Gastroesophageal sphincter (tissue), 4 donors: ENCODE results near the gene SVBP. TPM values are rescaled to one million over a fixed set of nuclear protein-coding genes. Genes with fewer than 3 reads are reported as not detected.

Experiments used
- ATAC-seq: fragments of 150-250 bp; one replicate; pipeline ENCODE4 v1.9.1; 2016; ENCODE audit warnings: mild to moderate bottlenecking, moderate library complexity
- H3K27ac ChIP-seq, 4 donors: fragments of 200-600 bp; sonication (generic) in 3 of 4; 1 replicate in 3 of 4; 2 replicates in 1 of 4; pipeline ENCODE4 v1.5.1; 2016 to 2019
- H3K27me3 ChIP-seq: fragments of 200-600 bp; sonication (generic); one replicate; pipeline ENCODE4 v1.5.1; 2019
- H3K36me3 ChIP-seq, 2 donors: fragments of 200-600 bp; sonication (generic); one replicate each; pipeline ENCODE4 v1.5.1; 2019; ENCODE audit warnings: control low read depth in 1 of 2
- H3K4me1 ChIP-seq, 3 donors: fragments of 200-600 bp; sonication (generic); 1 replicate in 2 of 3; 2 replicates in 1 of 3; pipeline ENCODE4 v1.5.1; 2016 to 2019; ENCODE audit warnings: control low read depth in 2 of 3
- H3K4me3 ChIP-seq, 2 donors: fragments of 200-600 bp; sonication (generic); one replicate each; pipeline ENCODE4 v1.5.1; 2019; ENCODE audit warnings: mild to moderate bottlenecking in 1 of 2, moderate library complexity in 1 of 2
- H3K9me3 ChIP-seq, 3 donors: fragments of 200-600 bp; sonication (generic); one replicate each; pipeline ENCODE4 v1.5.1; 2017 to 2019; ENCODE audit warnings: control low read depth in 2 of 3
- CTCF ChIP-seq, 4 experiments: fragments of 200-600 bp in 2 of 4; fragments of 450-650 bp in 2 of 4; sonication (generic) in 1 of 4; IDR thresholded peaks; one replicate each; pipeline ENCODE4 v1.5.1; 2017 to 2019; ENCODE audit warnings: antibody characterized with exemption in 4 of 4, mild to moderate bottlenecking in 2 of 4, moderate library complexity in 2 of 4
- EP300 ChIP-seq: sonication (generic); formaldehyde crosslinking; IDR thresholded peaks from one replicate; pipeline ENCODE4 v1.6.1; 2017; ENCODE audit warnings: antibody characterized with exemption, mild to moderate bottlenecking
- POLR2A ChIP-seq, 2 donors: fragments of 450-650 bp; IDR thresholded peaks; one replicate each; pipeline ENCODE4 v1.6.1; 2017; ENCODE audit warnings: antibody characterized with exemption in 2 of 2, mild to moderate bottlenecking in 2 of 2, moderate library complexity in 1 of 2
- POLR2AphosphoS5 ChIP-seq: sonication (generic); formaldehyde crosslinking; IDR thresholded peaks from one replicate; pipeline ENCODE4 v1.6.1; 2017; ENCODE audit warnings: antibody characterized with exemption
- WGBS, 2 donors: methylation state at CpG; one replicate each; pipeline ENCODE4 v1.1.5; 2018; ENCODE audit warnings: low coverage in 1 of 2; 5-methylcytosine and 5-hydroxymethylcytosine counted together
- total RNA-seq, 4 donors: library from RNA; depleted of rRNA; stranded (reverse); fragments of >200 nt; gene quantifications; one replicate each; pipeline ENCODE4 v1.1.0, GENCODE V29; 2016

The SVBP gene
- total RNA-seq, 4 donors from 2014 or later = 21.3 to 36.5 (median 22.6) TPM

DNA sequence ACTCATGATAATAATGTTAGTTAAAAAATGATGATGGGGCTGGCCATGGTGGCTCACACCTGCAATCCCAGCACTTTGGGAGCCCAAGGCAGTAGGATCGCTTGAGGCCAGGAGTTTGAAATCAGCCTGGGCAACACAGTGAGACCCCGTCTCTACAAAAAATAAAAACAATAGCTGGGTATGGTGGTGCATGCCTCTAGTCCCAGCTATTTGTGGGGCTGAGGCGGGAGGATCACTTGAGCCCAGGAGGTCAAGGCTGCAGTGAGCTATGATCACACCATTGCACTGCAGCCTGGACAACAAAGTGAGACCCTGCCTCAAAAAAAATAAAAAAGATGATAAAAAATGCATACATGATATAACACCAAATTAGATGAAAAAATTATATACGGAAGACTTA is 55.6 kb downstream of the SVBP start:
- ATAC-seq = no peak
- Histone ChIP-seq H3K9me3 (no peaks in the 10 kb centered on the region), H3K36me3 (peaks cover 0 to 57% of the 10 kb centered on the region in 2 donors), H3K4me1 (peaks cover 0 to 31% (median 7%) of the 10 kb centered on the region in 3 donors), H3K27me3 (no peaks in the 10 kb centered on the region), H3K27ac (no peak overlapping the region), H3K4me3 (no peak overlapping the region)
- WGBS, 2 donors = 88 to 89% methylated on average over 3 to 4 of the region's 4 CpGs
- TF ChIP-seq EP300 (no peak), POLR2AphosphoS5 (no peak), POLR2A (IDR thresholded peaks at IDR 0.05) (no peak), CTCF (IDR thresholded peaks at IDR 0.05) (no peak)

GRCh38 chr1:42759114-42759513 is 58.1 kb downstream of the SVBP start:
- no peak overlapping the region for H3K27ac ChIP-seq

GRCh38 chr1:42758641-42759040 is 58.6 kb downstream of the SVBP start:
- Histone ChIP-seq H3K27ac (no peak overlapping the region), H3K36me3 (peaks cover 0 to 86% of the 10 kb centered on the region in 2 donors), H3K4me1 (peaks cover 0 to 9% (median 0%) of the 10 kb centered on the region in 3 donors), H3K4me3 (no peak overlapping the region), H3K9me3 (no peaks in the 10 kb centered on the region), H3K27me3 (no peaks in the 10 kb centered on the region)
- TF ChIP-seq POLR2A (IDR thresholded peaks at IDR 0.05) (no peak), EP300 (no peak), POLR2AphosphoS5 (no peak), CTCF (IDR thresholded peaks at IDR 0.05) (no peak)
- 68 to 83% methylated on average over 3 of the region's 3 CpGs for WGBS, 2 donors
- ATAC-seq = no peak

More at GRCh38 chr1:42759114-42759513, 58.1 kb downstream of the SVBP start:
- ATAC-seq = no peak
- TF ChIP-seq POLR2A (IDR thresholded peaks at IDR 0.05) (no peak), POLR2AphosphoS5 (no peak), EP300 (no peak), CTCF (IDR thresholded peaks at IDR 0.05) (no peak)
- Histone ChIP-seq H3K4me1 (peaks cover 0 to 13% (median 0%) of the 10 kb centered on the region in 3 donors), H3K36me3 (peaks cover 0 to 82% of the 10 kb centered on the region in 2 donors), H3K4me3 (no peak overlapping the region), H3K9me3 (no peaks in the 10 kb centered on the region), H3K27me3 (no peaks in the 10 kb centered on the region)
- 18 to 83% methylated on average over 2 to 5 of the region's 9 CpGs for WGBS, 2 donors

- Histone ChIP-seq H3K27ac (no peak overlapping the region), H3K27me3 (no peaks in the 10 kb centered on the region), H3K4me3 (no peak overlapping the region), H3K36me3 (peaks cover 0 to 94% of the 10 kb centered on the region in 2 donors), H3K4me1 (peaks cover 0 to 8% (median 0%) of the 10 kb centered on the region in 3 donors), H3K9me3 (no peaks in the 10 kb centered on the region)
- ATAC-seq = no peak
- TF ChIP-seq EP300 (no peak), CTCF (IDR thresholded peaks at IDR 0.05) (no peak), POLR2AphosphoS5 (no peak), POLR2A (IDR thresholded peaks at IDR 0.05) (no peak)
Observed at GRCh38 chr1:42757892-42758275, 59.3 kb downstream of the SVBP start.

Other genes starting within 250 kb of the SVBP start
- 10 to 100 TPM; 15.0 to 33.3 (median 21.0) TPM for gene PPIH, start 159.0 kb downstream of the SVBP start, total RNA-seq
- gene YBX1, start 135.0 kb downstream of the SVBP start, total RNA-seq = 100 to 1,000 TPM; 625 to 985 (median 777) TPM
- 1 to 10 TPM in 1 of 4 donors, not detected in 3; 1.5 TPM for gene CLDN19, start 77.2 kb downstream of the SVBP start, total RNA-seq
- 10 to 100 TPM; 21.7 to 27.4 (median 23.0) TPM for gene P3H1, start 50.4 kb downstream of the SVBP start, total RNA-seq
- 1 to 10 TPM; 4.0 to 8.8 (median 8.0) TPM for gene C1orf50, start 50.1 kb downstream of the SVBP start, total RNA-seq
- gene TMEM269, start 32.4 kb downstream of the SVBP start, total RNA-seq = under 1 TPM in 1 of 4 donors, not detected in 3; 0.12 TPM
- gene ERMAP, start 275 bp downstream of the SVBP start, total RNA-seq = 10 to 100 TPM in 2 of 4 donors, 1 to 10 TPM in 2; 9.4 to 14.6 (median 10.5) TPM
- 10 to 100 TPM; 11.2 to 22.4 (median 13.8) TPM for gene ZNF691, start 29.2 kb upstream of the SVBP start, total RNA-seq
- gene SLC2A1, start 141.5 kb upstream of the SVBP start, total RNA-seq = 100 to 1,000 TPM in 1 of 4 donors, 10 to 100 TPM in 3; 23.5 to 106 (median 45.9) TPM